Breast epithelium (tissue), 3 donors: Measurements from ENCODE around the gene LDLR.

ENCODE experiments used
- CTCF ChIP-seq, 3 donors: fragments of 450-650 bp; IDR thresholded peaks; one replicate each; pipeline ENCODE4 v1.5.1; 2016 to 2017; ENCODE audit warnings: antibody characterized with exemption in 3 of 3, mild to moderate bottlenecking in 3 of 3, moderate library complexity in 3 of 3
- POLR2A ChIP-seq: fragments of 450-650 bp; IDR thresholded peaks from one replicate; pipeline ENCODE4 v1.6.1; 2016; ENCODE audit warnings: antibody characterized with exemption, mild to moderate bottlenecking, moderate library complexity
- POLR2AphosphoS5 ChIP-seq, 3 donors: sonication (generic); formaldehyde crosslinking; IDR thresholded peaks; one replicate each; pipeline ENCODE4 v1.6.1; 2017; ENCODE audit warnings: antibody characterized with exemption in 3 of 3

- TF ChIP-seq CTCF (IDR thresholded peaks at IDR 0.05) (no peak), POLR2AphosphoS5 (IDR thresholded peaks at IDR 0.05) (no peak), POLR2A (no peak)
These were observed 7.1 kb downstream of the LDLR start for GRCh38 chr19:11096210-11096841.
